Ishikawa (cell line): Measurements from ENCODE around the gene DRC3.

Source experiments
- CEBPB ChIP-seq: IDR thresholded peaks from 2 replicates; pipeline ENCODE4 v1.6.1; 2012
- CREB1 ChIP-seq: IDR thresholded peaks from 2 replicates; pipeline ENCODE4 v1.6.1; 2012; ENCODE audit warnings: low read depth
- EGR1 ChIP-seq: IDR thresholded peaks from 2 replicates; pipeline ENCODE4 v1.6.1; 2012
- EP300 ChIP-seq: IDR thresholded peaks from 2 replicates; pipeline ENCODE4 v1.6.1; 2012; ENCODE audit warnings: borderline replicate concordance
- FOXM1 ChIP-seq: IDR thresholded peaks from 2 replicates; pipeline ENCODE4 v1.6.1; 2012; ENCODE audit warnings: low read depth, borderline replicate concordance
- MAX ChIP-seq: IDR thresholded peaks from 2 replicates; pipeline ENCODE4 v1.6.1; 2012
- NFIC ChIP-seq: IDR thresholded peaks from 2 replicates; pipeline ENCODE4 v1.6.1; 2012
- RAD21 ChIP-seq: IDR thresholded peaks from 2 replicates; pipeline ENCODE4 v1.6.1; 2012; ENCODE audit warnings: low read depth
- REST ChIP-seq: IDR thresholded peaks from 2 replicates; pipeline ENCODE4 v1.6.1; 2012; ENCODE audit warnings: low read depth, mild to moderate bottlenecking
- TCF12 ChIP-seq: IDR thresholded peaks from 2 replicates; pipeline ENCODE4 v1.6.1; 2012; ENCODE audit warnings: low read depth
- USF1 ChIP-seq: IDR thresholded peaks from 2 replicates; pipeline ENCODE4 v1.6.1; 2012
- YY1 ChIP-seq: IDR thresholded peaks from 2 replicates; pipeline ENCODE4 v1.6.1; 2012; ENCODE audit warnings: low read depth
- ZBTB7A ChIP-seq: IDR thresholded peaks from 2 replicates; pipeline ENCODE4 v1.6.1; 2012; ENCODE audit warnings: low read depth

GRCh38 chr17:17978481-17979424 is 6.1 kb downstream of the DRC3 start:
- TF ChIP-seq REST: no peak
- no peak for TF ChIP-seq YY1
- TF ChIP-seq CEBPB: no peak
- no peak for TF ChIP-seq FOXM1
- no peak for TF ChIP-seq ZBTB7A
- no peak for TF ChIP-seq USF1
- no peak for TF ChIP-seq CREB1
- TF ChIP-seq RAD21: no peak
- no peak for TF ChIP-seq EGR1
- TF ChIP-seq EP300: no peak
- TF ChIP-seq MAX: no peak
- no peak for TF ChIP-seq TCF12
- no peak for TF ChIP-seq NFIC
